GM12872 (cell line): ENCODE data around the gene PIK3C2G.

Experiments used
- CTCF ChIP-seq: IDR thresholded peaks from 3 replicates; pipeline ENCODE4 v1.5.1; 2011; ENCODE audit warnings: low read depth, mild to moderate bottlenecking, low read length, moderate library complexity; ENCODE audit not compliant: insufficient read depth

The PIK3C2G gene

GRCh38 chr12:18655351-18655750, 394.0 kb downstream of the PIK3C2G start:
- no peak for TF ChIP-seq CTCF

- TF ChIP-seq CTCF, result no peak
Observed at GRCh38 chr12:18658179-18658578, 396.9 kb downstream of the PIK3C2G start.

DNA sequence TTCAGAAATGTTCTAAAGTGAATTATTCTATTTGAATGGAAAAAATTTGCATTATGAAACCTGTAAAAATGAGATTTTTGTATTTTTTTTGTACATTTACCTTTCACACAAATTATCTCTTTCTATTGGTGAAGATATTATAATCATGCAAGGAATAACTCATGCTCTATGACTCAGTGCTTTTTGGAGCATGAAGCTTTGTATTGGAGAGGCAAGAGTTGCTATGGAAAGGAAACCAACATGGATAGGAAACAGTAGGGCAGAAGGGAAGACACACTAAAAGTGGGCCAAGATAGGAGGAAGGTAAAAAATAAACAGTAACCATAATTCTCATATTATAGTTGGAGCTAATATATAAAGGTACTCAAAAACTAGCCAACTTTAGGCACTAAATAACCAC, 397.5 kb downstream of the PIK3C2G start:
- no peak for TF ChIP-seq CTCF

DNA sequence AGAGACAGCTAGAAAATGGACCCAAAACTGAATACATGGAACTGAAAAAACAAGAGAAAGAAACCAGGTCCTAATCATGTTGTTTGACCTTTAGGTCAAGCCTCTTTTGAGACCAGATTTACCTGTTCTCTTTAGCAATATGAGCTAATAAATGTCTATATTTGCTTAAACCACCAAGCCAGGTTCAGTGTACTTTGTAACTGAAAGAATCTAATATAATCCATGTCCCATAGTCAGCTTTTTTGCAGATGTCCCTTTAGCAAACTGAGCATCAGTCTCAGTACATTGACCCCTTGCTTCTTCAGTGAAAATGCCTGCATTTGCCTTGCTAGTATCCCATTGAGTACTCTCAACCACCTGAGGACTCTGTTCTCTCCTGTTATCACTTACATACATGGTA, 414.8 kb downstream of the PIK3C2G start:
- TF ChIP-seq CTCF, result no peak

- no peak for TF ChIP-seq CTCF
Observed at GRCh38 chr12:18676996-18677588, 415.8 kb downstream of the PIK3C2G start.

GRCh38 chr12:18681818-18682217, 420.5 kb downstream of the PIK3C2G start:
- no peak for TF ChIP-seq CTCF

- TF ChIP-seq CTCF, result no peak
Observed at GRCh38 chr12:18683327-18684013, 422.2 kb downstream of the PIK3C2G start.
